ENCODE data around the gene WSCD1. TPM values are rescaled to one million over a fixed set of nuclear protein-coding genes. Genes with fewer than 3 reads are reported as not detected.

The WSCD1 gene
- total and polyA plus RNA-seq, 12 donors, result 2.1 to 17.9 (median 8.7) TPM

GRCh38 chr17:6102615-6103014, 32.4 kb downstream of the WSCD1 start:
- 81 to 82% (median 81%) methylated on average over 3 of the region's 3 CpGs for WGBS, 4 donors

GRCh38 chr17:6104956-6105648, 34.9 kb downstream of the WSCD1 start:
- Histone ChIP-seq H3K27me3 (no peaks in the 10 kb centered on the region), H3K27ac (no peak overlapping the region), H3K36me3 (replicated peaks in 1 of 2) (no peaks in the 10 kb centered on the region), H3K4me1 (replicated peaks in 1 of 2) (no peaks in the 10 kb centered on the region), H3K9me3 (replicated peaks in 1 of 3) (no peaks in the 10 kb centered on the region), H3K4me3 (no peak overlapping the region)
- DNase-seq, result peak in 1 of 7 donors; percentile 20
- TF ChIP-seq POLR2A (IDR thresholded peaks at IDR 0.05), result no peak
- TF ChIP-seq, protein P1, sequence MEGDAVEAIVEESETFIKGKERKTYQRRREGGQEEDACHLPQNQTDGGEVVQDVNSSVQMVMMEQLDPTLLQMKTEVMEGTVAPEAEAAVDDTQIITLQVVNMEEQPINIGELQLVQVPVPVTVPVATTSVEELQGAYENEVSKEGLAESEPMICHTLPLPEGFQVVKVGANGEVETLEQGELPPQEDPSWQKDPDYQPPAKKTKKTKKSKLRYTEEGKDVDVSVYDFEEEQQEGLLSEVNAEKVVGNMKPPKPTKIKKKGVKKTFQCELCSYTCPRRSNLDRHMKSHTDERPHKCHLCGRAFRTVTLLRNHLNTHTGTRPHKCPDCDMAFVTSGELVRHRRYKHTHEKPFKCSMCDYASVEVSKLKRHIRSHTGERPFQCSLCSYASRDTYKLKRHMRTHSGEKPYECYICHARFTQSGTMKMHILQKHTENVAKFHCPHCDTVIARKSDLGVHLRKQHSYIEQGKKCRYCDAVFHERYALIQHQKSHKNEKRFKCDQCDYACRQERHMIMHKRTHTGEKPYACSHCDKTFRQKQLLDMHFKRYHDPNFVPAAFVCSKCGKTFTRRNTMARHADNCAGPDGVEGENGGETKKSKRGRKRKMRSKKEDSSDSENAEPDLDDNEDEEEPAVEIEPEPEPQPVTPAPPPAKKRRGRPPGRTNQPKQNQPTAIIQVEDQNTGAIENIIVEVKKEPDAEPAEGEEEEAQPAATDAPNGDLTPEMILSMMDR (IDR thresholded peaks at IDR 0.05), result no peak
- 57 to 72% (median 69%) methylated on average over 9 to 12 of the region's 12 CpGs for WGBS, 4 donors
- intact Hi-C loops (cut with DNase I), result no loop called here

More at GRCh38 chr17:6102615-6103014, 32.4 kb downstream of the WSCD1 start:
- Histone ChIP-seq H3K9me3 (replicated peaks in 1 of 3) (no peaks in the 10 kb centered on the region), H3K27ac (no peak overlapping the region), H3K4me3 (no peak overlapping the region), H3K27me3 (no peaks in the 10 kb centered on the region), H3K36me3 (replicated peaks in 1 of 2) (no peaks in the 10 kb centered on the region), H3K4me1 (replicated peaks in 1 of 2) (no peaks in the 10 kb centered on the region)
- intact Hi-C loops (cut with DNase I), result no loop called here
- TF ChIP-seq POLR2A (IDR thresholded peaks at IDR 0.05), result no peak
- TF ChIP-seq, protein P1 (IDR thresholded peaks at IDR 0.05), result no peak
- DNase-seq, result no peak

GRCh38 chr17:6105649-6106007, 35.4 kb downstream of the WSCD1 start:
- no peak for TF ChIP-seq POLR2A (IDR thresholded peaks at IDR 0.05)
- TF ChIP-seq, protein P1 (IDR thresholded peaks at IDR 0.05), result no peak
- WGBS, 4 donors, result 75 to 87% (median 83%) methylated on average over 6 of the region's 6 CpGs
- intact Hi-C loops (cut with DNase I), result no loop called here
- H3K27me3 ChIP-seq, result no peaks in the 10 kb centered on the region
- H3K36me3 ChIP-seq (replicated peaks in 1 of 2), result no peaks in the 10 kb centered on the region
- H3K27ac ChIP-seq, result no peak overlapping the region
- H3K9me3 ChIP-seq (replicated peaks in 1 of 3), result no peaks in the 10 kb centered on the region
- no peak overlapping the region for H3K4me3 ChIP-seq
- no peak for DNase-seq
- H3K4me1 ChIP-seq (replicated peaks in 1 of 2), result no peaks in the 10 kb centered on the region

DNA sequence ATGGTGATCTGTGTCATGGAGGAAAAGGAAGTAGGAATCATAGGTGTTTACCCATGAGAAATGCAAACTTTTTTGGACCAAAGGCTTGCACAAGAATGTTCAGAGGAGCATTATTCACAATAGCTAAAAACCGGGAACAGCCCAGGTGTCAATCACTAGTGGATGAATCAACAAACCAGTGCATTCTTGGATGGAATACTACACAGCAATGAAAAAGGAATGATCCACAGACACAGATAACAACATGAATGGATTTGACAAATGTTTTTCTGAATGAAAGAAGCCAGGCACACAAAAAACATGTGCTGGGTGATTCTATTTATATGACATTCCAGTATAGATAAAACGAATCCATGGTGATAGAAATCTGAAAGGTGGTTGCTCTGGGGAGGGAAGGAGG, 36.0 kb downstream of the WSCD1 start:
- intact Hi-C loops (cut with DNase I), result no loop called here
- Histone ChIP-seq H3K4me3 (no peak overlapping the region), H3K36me3 (replicated peaks in 1 of 2) (no peaks in the 10 kb centered on the region), H3K4me1 (replicated peaks in 1 of 2) (no peaks in the 10 kb centered on the region), H3K27me3 (no peaks in the 10 kb centered on the region), H3K27ac (no peak overlapping the region), H3K9me3 (replicated peaks in 1 of 3) (no peaks in the 10 kb centered on the region)
- WGBS, 4 donors, result 84 to 92% (median 86%) methylated on average over 2 of the region's 2 CpGs
- TF ChIP-seq POLR2A (IDR thresholded peaks at IDR 0.05), result no peak
- TF ChIP-seq, protein P1 (IDR thresholded peaks at IDR 0.05), result no peak
- no peak for DNase-seq

Data from adrenal gland (tissue), 12 donors.